Right atrium auricular region (tissue), 2 donors: Measurements from ENCODE around the gene TMEM245. TPM values are rescaled to one million over a fixed set of nuclear protein-coding genes. Genes with fewer than 3 reads are reported as not detected.
A peak's percentile ranks its signal among the peaks of the same experiment; 100 is the strongest.

ENCODE experiments used
- DNase-seq: peaks from one replicate; pipeline ENCODE4 v3.0.0-alpha.2; 2019; ENCODE audit warnings: low spot score
- H3K27ac ChIP-seq, 2 donors: fragments of 200-600 bp; sonication (generic); 1 replicate in 1 of 2; 2 replicates in 1 of 2; pipeline ENCODE4 v1.5.1; 2016 to 2019
- H3K27me3 ChIP-seq, 2 donors: fragments of 200-600 bp; sonication (generic); one replicate each; pipeline versions ENCODE4 v1.5.1 to v1.6.0; 2017 to 2019
- H3K36me3 ChIP-seq: fragments of 200-600 bp; sonication (generic); one replicate; pipeline ENCODE4 v1.5.1; 2016
- H3K4me1 ChIP-seq, 2 donors: fragments of 200-600 bp; sonication (generic); one replicate each; pipeline versions ENCODE4 v1.5.1 to v1.6.0; 2017 to 2019
- H3K4me3 ChIP-seq, 2 donors: fragments of 200-600 bp; sonication (generic); 1 replicate in 1 of 2; 2 replicates in 1 of 2; pipeline ENCODE4 v1.5.1; 2017 to 2019; ENCODE audit warnings: mild to moderate bottlenecking in 1 of 2, moderate library complexity in 1 of 2
- H3K9me3 ChIP-seq, 2 donors: fragments of 200-600 bp; sonication (generic); one replicate each; pipeline ENCODE4 v1.5.1; 2019
- CTCF ChIP-seq, 2 donors: fragments of 200-600 bp; sonication (generic); IDR thresholded peaks; one replicate each; pipeline ENCODE4 v1.5.1; 2019; ENCODE audit warnings: antibody characterized with exemption in 2 of 2
- total RNA-seq, 2 donors: library from RNA; depleted of rRNA; stranded (reverse); fragments of >200 nt; gene quantifications; one replicate each; pipeline ENCODE4 v1.1.0, GENCODE V29; 2016

Gene TMEM245
- total RNA-seq, 2 donors from 2014 or later, result 89.0 to 95.1 TPM

- TF ChIP-seq CTCF (IDR thresholded peaks at IDR 0.05), result peak in 1 of 2 donors; percentile 37
- peak overlapping the region; percentile 67 to 84 for H3K27ac ChIP-seq
- DNase-seq, result no peak
- peaks cover 0 to 83% of the 10 kb centered on the region in 2 donors for H3K4me1 ChIP-seq
- no peak overlapping the region for H3K4me3 ChIP-seq
- no peaks in the 10 kb centered on the region for H3K9me3 ChIP-seq
- H3K36me3 ChIP-seq, result no peaks in the 10 kb centered on the region
- H3K27me3 ChIP-seq, result no peaks in the 10 kb centered on the region
Observed at GRCh38 chr9:109098171-109098959, 21.4 kb downstream of the TMEM245 start.

GRCh38 chr9:109097146-109097545, 22.6 kb downstream of the TMEM245 start:
- Histone ChIP-seq H3K4me1 (peaks cover 0 to 83% of the 10 kb centered on the region in 2 donors), H3K27ac (peak overlapping the region; percentile 67 to 84), H3K36me3 (peaks cover 8% of the 10 kb centered on the region), H3K4me3 (no peak overlapping the region), H3K27me3 (no peaks in the 10 kb centered on the region), H3K9me3 (no peaks in the 10 kb centered on the region)
- no peak for TF ChIP-seq CTCF (IDR thresholded peaks at IDR 0.05)
- no peak for DNase-seq

- Histone ChIP-seq H3K4me1 (peaks cover 0 to 66% of the 10 kb centered on the region in 2 donors), H3K36me3 (peaks cover 18% of the 10 kb centered on the region), H3K4me3 (no peak overlapping the region), H3K9me3 (no peaks in the 10 kb centered on the region), H3K27me3 (no peaks in the 10 kb centered on the region), H3K27ac (peak overlapping the region in 1 of 2 donors; percentile 84)
- no peak for DNase-seq
- no peak for TF ChIP-seq CTCF (IDR thresholded peaks at IDR 0.05)
Observed at GRCh38 chr9:109095321-109095720, 24.4 kb downstream of the TMEM245 start.

DNA sequence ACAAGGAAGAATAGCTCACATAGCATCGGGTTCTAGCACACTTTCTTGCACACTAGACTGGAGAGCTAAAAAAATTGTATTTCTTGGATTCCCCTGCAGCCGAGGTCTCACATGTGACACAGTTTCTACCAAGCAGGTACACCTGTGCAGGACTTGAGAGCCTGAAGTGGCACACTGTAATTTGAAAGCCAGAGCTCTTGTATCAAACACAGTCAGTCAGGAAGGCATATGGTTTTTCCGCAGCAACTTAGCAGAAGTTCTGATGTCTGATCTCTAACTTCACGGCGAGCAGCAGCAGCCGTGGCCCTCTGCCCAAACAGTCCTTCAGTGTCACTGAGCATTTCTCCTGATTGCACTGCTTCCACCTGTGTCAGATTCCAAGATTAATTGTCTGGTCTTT, 25.5 kb downstream of the TMEM245 start:
- Histone ChIP-seq H3K27ac (peak overlapping the region in 1 of 2 donors; percentile 84), H3K9me3 (no peaks in the 10 kb centered on the region), H3K4me3 (no peak overlapping the region), H3K36me3 (peaks cover 28% of the 10 kb centered on the region), H3K4me1 (peaks cover 0 to 56% of the 10 kb centered on the region in 2 donors), H3K27me3 (no peaks in the 10 kb centered on the region)
- no peak for TF ChIP-seq CTCF (IDR thresholded peaks at IDR 0.05)
- DNase-seq, result no peak

DNA sequence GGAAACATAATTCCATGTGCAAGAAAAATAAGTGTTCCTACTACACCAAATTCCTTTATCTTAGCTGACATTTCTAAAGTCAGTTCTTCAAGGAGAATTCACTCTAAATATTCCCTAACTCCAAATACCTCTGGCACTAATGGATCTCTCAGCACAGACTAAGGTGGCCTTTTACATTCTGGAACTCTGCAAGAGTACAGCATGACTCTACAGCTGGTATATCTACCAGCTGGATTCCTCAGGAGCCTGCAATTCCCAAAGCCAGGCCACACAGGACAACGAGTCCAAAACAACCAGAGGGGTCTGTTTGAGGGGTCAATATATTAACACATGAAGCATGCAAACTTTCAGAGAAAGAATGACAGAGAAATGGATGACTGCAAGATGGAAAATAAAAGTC, 27.2 kb downstream of the TMEM245 start:
- Histone ChIP-seq H3K27ac (no peak overlapping the region), H3K4me1 (peaks cover 0 to 39% of the 10 kb centered on the region in 2 donors), H3K36me3 (peaks cover 34% of the 10 kb centered on the region), H3K9me3 (no peaks in the 10 kb centered on the region), H3K4me3 (no peak overlapping the region), H3K27me3 (no peaks in the 10 kb centered on the region)
- no peak for DNase-seq
- TF ChIP-seq CTCF (IDR thresholded peaks at IDR 0.05), result no peak
